ENCODE results near the gene POLK. TPM values are rescaled to one million over a fixed set of nuclear protein-coding genes. Genes with fewer than 3 reads are reported as not detected.
A peak's percentile ranks its signal among the peaks of the same experiment; 100 is the strongest.

The POLK gene
- total RNA-seq, 1 donor: 34.7 TPM

DNA sequence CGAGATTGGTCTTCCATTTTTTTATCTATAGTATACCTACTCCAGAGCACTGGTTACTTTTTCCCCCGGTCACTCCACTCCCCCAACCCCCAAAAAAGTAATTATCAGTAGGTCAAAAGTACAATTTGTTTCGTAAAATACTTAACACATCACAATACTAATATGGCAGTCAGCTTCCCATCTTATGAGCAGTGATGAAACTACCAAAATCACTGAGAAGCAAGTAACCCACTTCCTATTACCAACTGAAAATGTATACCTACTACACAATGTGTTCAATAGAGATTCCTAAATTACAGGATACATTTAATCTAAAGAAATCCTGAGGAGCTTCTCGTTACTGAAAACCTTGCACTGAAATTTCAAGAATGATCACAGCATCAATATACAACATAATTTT lies 2.1 kb upstream of the POLK start:
- peak overlapping the region; percentile 93 for H3K4me3 ChIP-seq (ENCODE audit: insufficient read depth, low read length)
- peak overlapping the region; percentile 90 for H3K4me2 ChIP-seq (ENCODE audit: insufficient read depth, low read length)
- H2AFZ ChIP-seq (ENCODE audit: low read length): no peak overlapping the region
- H3K36me3 ChIP-seq (ENCODE audit: insufficient read depth, low read length): peaks cover under 1% of the 10 kb centered on the region
- no peaks in the 10 kb centered on the region for H3K9me3 ChIP-seq (ENCODE audit: low read depth, low read length)
- TF ChIP-seq, protein P1, sequence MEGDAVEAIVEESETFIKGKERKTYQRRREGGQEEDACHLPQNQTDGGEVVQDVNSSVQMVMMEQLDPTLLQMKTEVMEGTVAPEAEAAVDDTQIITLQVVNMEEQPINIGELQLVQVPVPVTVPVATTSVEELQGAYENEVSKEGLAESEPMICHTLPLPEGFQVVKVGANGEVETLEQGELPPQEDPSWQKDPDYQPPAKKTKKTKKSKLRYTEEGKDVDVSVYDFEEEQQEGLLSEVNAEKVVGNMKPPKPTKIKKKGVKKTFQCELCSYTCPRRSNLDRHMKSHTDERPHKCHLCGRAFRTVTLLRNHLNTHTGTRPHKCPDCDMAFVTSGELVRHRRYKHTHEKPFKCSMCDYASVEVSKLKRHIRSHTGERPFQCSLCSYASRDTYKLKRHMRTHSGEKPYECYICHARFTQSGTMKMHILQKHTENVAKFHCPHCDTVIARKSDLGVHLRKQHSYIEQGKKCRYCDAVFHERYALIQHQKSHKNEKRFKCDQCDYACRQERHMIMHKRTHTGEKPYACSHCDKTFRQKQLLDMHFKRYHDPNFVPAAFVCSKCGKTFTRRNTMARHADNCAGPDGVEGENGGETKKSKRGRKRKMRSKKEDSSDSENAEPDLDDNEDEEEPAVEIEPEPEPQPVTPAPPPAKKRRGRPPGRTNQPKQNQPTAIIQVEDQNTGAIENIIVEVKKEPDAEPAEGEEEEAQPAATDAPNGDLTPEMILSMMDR (IDR thresholded peaks at IDR 0.05; ENCODE audit: extremely low read depth, low read depth, low read length): no peak
- peaks cover 92% of the 10 kb centered on the region for H3K79me2 ChIP-seq (ENCODE audit: insufficient read depth, low read length)
- peak; percentile 18 for DNase-seq (ENCODE audit: insufficient read length, low spot score, missing footprints)
- peaks cover 18% of the 10 kb centered on the region for H3K4me1 ChIP-seq (ENCODE audit: insufficient read depth, low read length)
- no peaks in the 10 kb centered on the region for H3K27me3 ChIP-seq (ENCODE audit: insufficient read depth, low read length)
- peaks cover 19% of the 10 kb centered on the region for H4K20me1 ChIP-seq (ENCODE audit: insufficient read depth, low read length)
- peak overlapping the region; percentile 20 for H3K27ac ChIP-seq (ENCODE audit: low read depth, low read length)

DNA sequence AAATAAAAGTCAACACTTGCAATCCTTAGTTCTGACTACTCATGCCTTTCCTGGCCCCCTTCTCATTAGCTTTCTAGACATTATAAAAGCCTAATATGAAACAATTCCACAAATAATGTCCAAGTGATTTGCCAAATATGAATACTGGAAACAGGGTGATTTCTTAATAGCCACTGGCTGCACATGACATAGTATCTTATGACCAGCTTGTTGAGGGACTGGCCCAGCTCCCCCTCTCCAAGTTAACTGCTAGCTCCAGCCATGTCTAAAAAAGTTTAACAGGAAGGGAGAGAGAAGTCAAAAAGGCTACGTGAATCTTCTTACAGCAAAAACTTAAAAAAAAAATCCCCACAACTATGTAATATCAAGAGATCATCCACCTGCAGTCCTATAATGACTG lies 1.7 kb upstream of the POLK start:
- no peaks in the 10 kb centered on the region for H3K27me3 ChIP-seq (ENCODE audit: insufficient read depth, low read length)
- H2AFZ ChIP-seq (ENCODE audit: low read length): no peak overlapping the region
- H3K27ac ChIP-seq (ENCODE audit: low read depth, low read length): peak overlapping the region; percentile 20
- TF ChIP-seq, protein P1 (IDR thresholded peaks at IDR 0.05; ENCODE audit: extremely low read depth, low read depth, low read length): no peak
- peak; percentile 75 for DNase-seq (ENCODE audit: insufficient read length, low spot score, missing footprints)
- peak overlapping the region; percentile 90 for H3K4me2 ChIP-seq (ENCODE audit: insufficient read depth, low read length)
- H3K9me3 ChIP-seq (ENCODE audit: low read depth, low read length): no peaks in the 10 kb centered on the region
- no peaks in the 10 kb centered on the region for H3K36me3 ChIP-seq (ENCODE audit: insufficient read depth, low read length)
- H4K20me1 ChIP-seq (ENCODE audit: insufficient read depth, low read length): peaks cover 19% of the 10 kb centered on the region
- peaks cover 18% of the 10 kb centered on the region for H3K4me1 ChIP-seq (ENCODE audit: insufficient read depth, low read length)
- peak overlapping the region; percentile 93 for H3K4me3 ChIP-seq (ENCODE audit: insufficient read depth, low read length)
- peaks cover 93% of the 10 kb centered on the region for H3K79me2 ChIP-seq (ENCODE audit: insufficient read depth, low read length)

DNA sequence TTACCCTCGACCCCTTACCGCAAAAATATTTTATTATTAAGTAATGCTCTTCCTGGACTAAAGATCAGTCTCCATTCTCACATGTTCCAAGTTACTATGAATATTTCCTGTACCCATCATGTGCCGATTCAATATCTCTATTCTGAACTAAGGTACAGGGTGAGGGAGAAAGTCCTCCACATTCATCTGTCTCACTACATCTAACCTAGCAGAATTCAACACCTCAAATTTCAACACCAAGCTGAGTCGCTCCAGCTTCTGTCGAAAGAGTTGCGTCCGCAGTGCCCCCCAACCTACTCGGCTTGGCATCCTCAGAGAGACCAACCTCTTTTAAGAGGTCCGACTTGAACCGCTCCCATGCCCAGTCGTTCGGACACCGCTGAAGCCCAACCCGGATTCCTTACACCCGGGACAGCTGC lies 1.3 kb upstream of the POLK start:
- peaks cover 18% of the 10 kb centered on the region for H3K4me1 ChIP-seq (ENCODE audit: insufficient read depth, low read length)
- TF ChIP-seq, protein P1 (IDR thresholded peaks at IDR 0.05; ENCODE audit: extremely low read depth, low read depth, low read length): no peak
- H3K36me3 ChIP-seq (ENCODE audit: insufficient read depth, low read length): peaks cover under 1% of the 10 kb centered on the region
- peak overlapping the region; percentile 87 for H2AFZ ChIP-seq (ENCODE audit: low read length)
- peak overlapping the region; percentile 76 for H3K27ac ChIP-seq (ENCODE audit: low read depth, low read length)
- peaks cover 19% of the 10 kb centered on the region for H4K20me1 ChIP-seq (ENCODE audit: insufficient read depth, low read length)
- H3K4me2 ChIP-seq (ENCODE audit: insufficient read depth, low read length): peak overlapping the region; percentile 90
- H3K27me3 ChIP-seq (ENCODE audit: insufficient read depth, low read length): no peaks in the 10 kb centered on the region
- DNase-seq (ENCODE audit: insufficient read length, low spot score, missing footprints): peak; percentile 31
- peaks cover 95% of the 10 kb centered on the region for H3K79me2 ChIP-seq (ENCODE audit: insufficient read depth, low read length)
- H3K4me3 ChIP-seq (ENCODE audit: insufficient read depth, low read length): peak overlapping the region; percentile 93
- H3K9me3 ChIP-seq (ENCODE audit: low read depth, low read length): no peaks in the 10 kb centered on the region

DNA sequence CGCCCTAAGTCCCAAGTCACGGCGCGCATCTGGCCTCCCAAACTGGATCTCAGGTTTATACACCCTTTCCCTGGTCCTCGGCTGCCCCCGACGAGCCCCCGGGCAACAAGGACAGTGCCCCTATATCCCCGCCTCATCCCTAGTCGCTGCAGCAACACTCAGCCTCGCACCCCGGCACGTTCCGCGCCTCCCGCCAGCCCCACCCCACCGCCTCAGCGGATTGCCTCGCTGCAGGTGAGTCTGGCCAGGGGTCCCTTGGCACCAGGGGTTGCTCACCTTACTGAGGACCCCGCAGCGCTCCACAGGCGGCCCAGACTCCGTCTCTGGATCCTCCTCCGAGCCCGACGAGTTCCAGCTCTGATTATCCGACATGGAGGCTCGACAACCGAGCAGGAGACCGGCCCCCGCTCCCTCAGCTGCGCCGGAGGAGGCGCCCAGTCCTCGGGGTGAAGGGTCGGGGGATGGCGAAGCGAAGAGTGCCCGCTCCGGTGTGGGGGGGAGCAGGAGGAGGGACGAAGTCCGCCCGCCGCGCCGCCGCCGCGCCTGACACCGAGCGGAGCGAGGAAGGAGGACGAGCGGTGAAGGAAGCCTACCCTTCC lies 756 bp upstream of the POLK start:
- TF ChIP-seq, protein P1 (IDR thresholded peaks at IDR 0.05; ENCODE audit: extremely low read depth, low read depth, low read length): no peak
- peak; percentile 49 for DNase-seq (ENCODE audit: insufficient read length, low spot score, missing footprints)

More for the DNA sequence above, 756 bp upstream of the POLK start:
- Histone ChIP-seq H3K79me2 (ENCODE audit: insufficient read depth, low read length) (peaks cover 96% of the 10 kb centered on the region), H4K20me1 (ENCODE audit: insufficient read depth, low read length) (peaks cover 19% of the 10 kb centered on the region), H2AFZ (ENCODE audit: low read length) (peak overlapping the region; percentile 87), H3K4me3 (ENCODE audit: insufficient read depth, low read length) (peak overlapping the region; percentile 93), H3K27me3 (ENCODE audit: insufficient read depth, low read length) (no peaks in the 10 kb centered on the region), H3K9me3 (ENCODE audit: low read depth, low read length) (no peaks in the 10 kb centered on the region), H3K4me1 (ENCODE audit: insufficient read depth, low read length) (peaks cover 18% of the 10 kb centered on the region), H3K27ac (ENCODE audit: low read depth, low read length) (peak overlapping the region; percentile 76), H3K36me3 (ENCODE audit: insufficient read depth, low read length) (peaks cover 4% of the 10 kb centered on the region), H3K4me2 (ENCODE audit: insufficient read depth, low read length) (peak overlapping the region; percentile 90)

All from osteoblast (primary cell).